ENCODE results near the gene ZC3H4.

DNA sequence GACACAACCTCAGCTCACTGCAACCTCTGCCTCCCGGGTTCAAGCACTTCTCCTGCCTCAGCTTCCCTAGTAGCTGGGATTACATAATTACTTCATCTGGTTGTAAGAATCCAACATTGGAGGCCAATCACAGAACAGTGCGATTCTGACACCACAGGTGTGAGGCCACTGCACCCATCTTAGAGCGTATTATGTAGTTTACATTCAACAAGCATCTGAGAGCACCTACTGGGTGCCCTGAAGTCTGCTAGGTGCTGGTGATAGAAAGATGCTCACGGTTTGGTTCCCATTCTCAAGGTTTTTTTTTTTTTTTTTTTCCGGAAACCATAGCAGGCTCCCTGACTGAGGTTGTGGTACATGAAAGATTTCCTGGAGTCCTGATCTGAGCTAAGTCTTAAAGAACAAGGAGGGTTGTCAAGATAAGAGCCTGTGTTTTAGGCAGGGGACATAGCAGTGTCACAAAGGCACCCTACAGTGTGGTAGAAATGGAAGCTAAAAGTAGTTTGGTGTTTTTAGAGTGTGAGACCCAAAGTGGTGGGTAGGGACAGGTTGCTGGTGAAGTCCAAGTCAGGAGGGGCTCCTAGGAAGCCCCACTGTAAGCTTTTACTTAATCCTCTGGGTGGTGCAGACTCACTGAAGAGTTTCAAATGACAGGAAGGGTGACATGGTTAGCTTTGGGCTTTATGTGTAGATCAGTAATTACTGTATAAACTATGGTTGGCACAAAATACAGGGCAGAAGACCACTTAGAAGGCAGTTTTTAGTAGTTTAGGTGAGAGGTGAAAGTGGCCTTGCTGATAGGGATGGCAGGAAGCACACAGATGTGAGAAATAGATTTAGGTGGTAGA lies 32.3 kb upstream of the ZC3H4 start:
- TF ChIP-seq POLR2A (IDR thresholded peaks at IDR 0.05; ENCODE audit: low read length) (no peak), GATA1 (IDR thresholded peaks at IDR 0.05; ENCODE audit: low read depth, low read length) (no peak)

Data from erythroblast (primary cell).